Activated naive CD4-positive, alpha-beta T cell treated with anti-CD3 and anti-CD28 coated beads for 36 hours (primary cell): ENCODE measurements around the gene CCDC184. TPM values are rescaled to one million over a fixed set of nuclear protein-coding genes. Genes with fewer than 3 reads are reported as not detected.
"Not testable (repeated sequence)": the region's sequence is repeated elsewhere in the genome, so short reads cannot be mapped to it uniquely, and the experiment has no call there.

Experiments
- CTCF ChIA-PET: fragments of 350-600 bp; sonication (Branson Sonifier 250); formaldehyde crosslinking; loops from one replicate; lab custom pipeline; 2021; ENCODE audit warnings: antibody characterized with exemption; lab: Charles Lee
- DNase-seq: peaks from one replicate; pipeline ENCODE4 v3.0.0-alpha.2; 2020
- H3K27ac Mint-ChIP-seq: one replicate; pipeline ENCODE4 v1.8.0; 2021; ENCODE audit warnings: mild to moderate bottlenecking, mixed read lengths
- H3K27me3 Mint-ChIP-seq: one replicate; pipeline ENCODE4 v1.8.0; 2021; ENCODE audit warnings: low read depth, mixed read lengths
- H3K36me3 Mint-ChIP-seq: one replicate; pipeline ENCODE4 v1.8.0; 2021; ENCODE audit warnings: low read depth, mixed read lengths
- H3K4me1 Mint-ChIP-seq: one replicate; pipeline ENCODE4 v1.8.0; 2021; ENCODE audit warnings: low read depth, mixed read lengths
- H3K4me3 Mint-ChIP-seq: one replicate; pipeline ENCODE4 v1.8.0; 2021; ENCODE audit warnings: mild to moderate bottlenecking, moderate library complexity, mixed read lengths
- H3K9me3 Mint-ChIP-seq: one replicate; pipeline ENCODE4 v1.8.0; 2021; ENCODE audit warnings: mixed read lengths
- intact Hi-C: fragments of 100-400 bp; cut with micrococcal nuclease; formaldehyde crosslinking; loops from one replicate; pipeline ENCODE4 v1.15.1; 2023
- total RNA-seq, 2 experiments: library from RNA; stranded (reverse); gene quantifications; one replicate each; pipeline ENCODE4 v1.2.3, GENCODE V29; 2021

Gene CCDC184
- total RNA-seq: under 1 TPM in 1 of 2 experiments, not detected in 1; 0.14 TPM

DNA sequence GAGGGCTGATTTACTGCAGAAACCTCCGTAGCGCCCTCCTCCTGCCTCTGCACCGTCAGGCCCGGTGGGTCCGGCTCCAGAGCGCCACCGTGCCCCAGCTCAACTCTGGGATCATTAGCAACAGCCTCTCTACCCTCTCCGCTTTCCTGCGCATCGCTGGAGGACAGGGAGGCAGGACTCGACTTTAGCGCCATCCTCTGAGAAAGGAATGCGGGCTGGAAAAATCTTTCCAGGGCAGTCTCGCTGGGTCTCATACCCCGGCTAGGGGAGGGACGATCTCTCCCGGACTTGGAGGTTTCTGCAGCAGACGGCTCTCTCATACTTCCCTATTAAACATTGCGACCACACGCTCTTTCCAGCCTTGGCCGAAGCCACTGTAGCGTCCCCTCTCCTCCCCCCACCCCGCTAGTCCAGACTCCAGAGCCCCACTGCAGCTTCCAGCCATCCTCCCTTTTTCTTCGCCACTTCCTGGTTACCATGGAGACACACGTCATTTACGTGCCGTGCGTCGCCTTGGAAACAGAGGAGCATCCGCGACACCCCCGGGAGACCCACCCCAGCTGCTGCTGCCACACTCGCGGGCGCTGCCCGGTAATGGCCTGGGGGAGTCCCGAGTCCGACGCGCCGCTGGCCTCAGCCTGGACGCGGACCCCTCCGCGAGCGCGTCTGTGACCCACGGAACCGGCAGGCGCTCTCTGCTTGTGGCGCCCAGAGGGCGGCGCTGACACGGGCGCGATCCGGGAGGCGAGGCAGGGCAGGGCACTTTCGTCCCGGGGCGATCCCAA lies at the start of gene CCDC184:
TSS of gene CCDC184 (plus strand) at position 554 of the 785 bp plus-strand sequence. CDS start 479 bp downstream, outside the sequence.
- peak; percentile 70 for DNase-seq
- H3K9me3 Mint-ChIP-seq: no peaks in the 10 kb centered on the region
- no peaks in the 10 kb centered on the region for H3K36me3 Mint-ChIP-seq
- H3K4me1 Mint-ChIP-seq: peaks cover 12% of the 10 kb centered on the region
- no peak within 1 kb of the TSS for H3K27ac Mint-ChIP-seq
- CTCF ChIA-PET: interaction anchor here (0.5 to 1.5 kb wide), 17 partner anchors 12 to 962 kb away, joined by 3 to 13 read pairs (median 4); partner anchors contain the start of gene ASB8
- intact Hi-C loops: loop anchor here (1.0 to 5.0 kb wide), 5 partner anchors 15 to 434 kb away; partner anchors contain the start of genes ASB8 and TMEM106C
- H3K27me3 Mint-ChIP-seq: peaks cover 15% of the 10 kb centered on the region
- H3K4me3 Mint-ChIP-seq: peak within 1 kb of the TSS; percentile 88

DNA sequence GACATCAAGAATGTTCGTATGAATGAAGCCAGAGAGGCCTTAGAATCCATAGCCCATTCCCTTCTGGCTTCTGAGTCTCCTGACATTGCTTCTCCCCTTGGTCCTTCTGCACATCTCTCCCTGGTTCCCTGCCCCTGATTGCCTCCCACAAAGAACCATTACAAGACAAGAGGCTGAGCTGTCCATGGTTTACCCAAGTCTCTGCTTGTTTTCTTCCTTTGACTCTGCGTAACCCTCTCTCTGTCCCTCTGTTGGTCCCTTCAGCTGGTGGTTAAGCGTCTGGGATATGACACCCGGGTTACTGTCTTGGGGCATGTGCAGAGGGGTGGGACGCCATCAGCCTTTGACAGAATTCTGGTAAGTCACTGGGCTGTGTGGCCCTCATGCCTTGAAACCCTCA lies 48.4 kb upstream of the CCDC184 start:
- CTCF ChIA-PET: no interaction called here
- no peak for DNase-seq
- H3K27ac Mint-ChIP-seq: no peak overlapping the region
- intact Hi-C loops: no loop called here
- no peaks in the 10 kb centered on the region for H3K9me3 Mint-ChIP-seq
- H3K36me3 Mint-ChIP-seq: peaks cover 43% of the 10 kb centered on the region
- no peaks in the 10 kb centered on the region for H3K4me1 Mint-ChIP-seq
- no peaks in the 10 kb centered on the region for H3K27me3 Mint-ChIP-seq
- no peak overlapping the region for H3K4me3 Mint-ChIP-seq

DNA sequence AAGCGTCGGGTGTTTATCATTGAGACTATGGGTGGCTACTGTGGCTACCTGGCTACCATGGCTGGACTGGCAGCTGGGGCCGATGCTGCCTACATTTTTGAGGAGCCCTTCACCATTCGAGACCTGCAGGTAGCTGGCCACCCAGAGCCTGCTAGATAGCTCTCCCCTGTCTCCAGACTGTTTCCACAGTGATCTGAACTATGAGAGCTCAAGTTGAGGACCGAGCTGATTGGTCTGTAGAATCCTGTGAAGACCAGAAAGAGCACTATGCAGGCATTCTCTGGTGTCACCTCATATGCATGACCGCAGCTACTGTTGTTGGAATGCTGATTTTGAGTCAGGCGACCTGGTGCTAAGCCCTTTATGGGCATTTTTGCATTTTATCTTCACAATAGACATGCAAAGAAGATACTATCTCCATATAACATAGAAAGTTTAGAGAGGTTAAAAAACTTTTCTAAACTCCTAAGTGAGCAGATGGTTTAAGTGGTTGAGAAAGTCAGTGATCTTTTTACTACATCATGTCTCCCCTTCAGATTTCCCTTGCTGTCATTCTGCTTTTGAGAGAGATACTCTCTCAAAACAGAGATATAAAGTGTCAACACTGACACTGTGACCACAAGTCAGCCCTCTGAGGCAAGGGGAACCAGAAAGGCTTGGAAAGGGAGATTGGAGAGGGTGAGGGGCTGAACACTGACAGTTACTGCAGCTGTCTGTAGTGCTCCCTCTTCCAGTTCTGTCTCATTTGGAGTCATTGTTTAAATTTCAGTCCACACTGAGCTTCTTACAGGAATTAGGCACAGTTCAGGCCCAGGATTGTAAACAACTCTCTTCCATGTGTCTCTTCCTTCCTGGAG lies 40.4 kb upstream of the CCDC184 start:
- H3K36me3 Mint-ChIP-seq: peaks cover 22% of the 10 kb centered on the region
- no peak overlapping the region for H3K27ac Mint-ChIP-seq

DNA sequence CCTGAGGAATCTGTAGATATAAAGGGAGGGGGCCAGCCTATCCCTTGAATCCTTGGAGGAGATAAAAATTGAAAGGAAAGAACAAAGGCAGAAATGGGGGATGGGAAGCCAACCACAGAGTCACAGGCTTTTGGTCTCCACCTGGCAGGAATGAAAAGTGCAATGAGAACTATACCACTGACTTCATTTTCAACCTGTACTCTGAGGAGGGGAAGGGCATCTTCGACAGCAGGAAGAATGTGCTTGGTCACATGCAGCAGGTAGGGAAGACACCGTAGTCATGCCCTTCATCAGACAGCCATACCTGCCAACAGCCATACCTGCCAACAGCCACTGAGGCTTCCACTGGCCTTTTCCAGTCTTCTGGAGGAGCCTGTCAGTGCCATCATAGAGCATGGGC lies 39.5 kb upstream of the CCDC184 start:
- Mint-ChIP-seq H3K27ac (no peak overlapping the region), H3K4me3 (no peak overlapping the region), H3K27me3 (no peaks in the 10 kb centered on the region), H3K36me3 (peaks cover 23% of the 10 kb centered on the region), H3K4me1 (no peaks in the 10 kb centered on the region), H3K9me3 (no peaks in the 10 kb centered on the region)
- no peak for DNase-seq
- intact Hi-C loops: no loop called here
- CTCF ChIA-PET: no interaction called here

More for the DNA sequence above, 40.4 kb upstream of the CCDC184 start:
- DNase-seq: no peak
- Mint-ChIP-seq H3K4me3 (no peak overlapping the region), H3K27me3 (no peaks in the 10 kb centered on the region), H3K4me1 (no peaks in the 10 kb centered on the region), H3K9me3 (no peaks in the 10 kb centered on the region)
- intact Hi-C loops: no loop called here
- CTCF ChIA-PET: no interaction called here

DNA sequence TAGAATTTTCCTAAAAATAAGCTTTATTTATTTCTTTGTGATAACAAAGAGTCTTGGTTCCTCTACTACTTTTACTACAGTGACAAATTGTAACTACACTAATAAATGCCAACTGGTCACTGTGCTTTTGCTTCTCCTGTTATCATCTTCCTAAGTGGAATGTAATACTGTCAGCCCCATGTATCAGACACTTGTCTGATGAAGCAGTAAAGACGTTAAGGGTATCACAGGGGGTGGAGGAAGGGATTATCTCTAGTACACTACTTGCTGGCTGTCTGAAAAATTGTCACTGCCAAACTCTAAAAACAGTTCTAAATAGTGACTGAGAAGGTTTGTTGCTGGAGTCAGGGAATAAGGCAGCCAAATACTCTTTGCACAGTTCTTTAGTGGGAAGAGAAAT lies 37.5 kb upstream of the CCDC184 start:
- no peak overlapping the region for H3K4me3 Mint-ChIP-seq
- CTCF ChIA-PET: interaction anchor here (0.6 to 0.8 kb wide), 2 partner anchors 47 to 476 kb away, joined by 3 read pairs; no protein-coding TSS in a partner anchor
- intact Hi-C loops: no loop called here
- H3K9me3 Mint-ChIP-seq: no peaks in the 10 kb centered on the region
- no peak overlapping the region for H3K27ac Mint-ChIP-seq
- no peak for DNase-seq
- peaks cover 16% of the 10 kb centered on the region for H3K36me3 Mint-ChIP-seq
- H3K27me3 Mint-ChIP-seq: no peaks in the 10 kb centered on the region
- H3K4me1 Mint-ChIP-seq: no peaks in the 10 kb centered on the region

DNA sequence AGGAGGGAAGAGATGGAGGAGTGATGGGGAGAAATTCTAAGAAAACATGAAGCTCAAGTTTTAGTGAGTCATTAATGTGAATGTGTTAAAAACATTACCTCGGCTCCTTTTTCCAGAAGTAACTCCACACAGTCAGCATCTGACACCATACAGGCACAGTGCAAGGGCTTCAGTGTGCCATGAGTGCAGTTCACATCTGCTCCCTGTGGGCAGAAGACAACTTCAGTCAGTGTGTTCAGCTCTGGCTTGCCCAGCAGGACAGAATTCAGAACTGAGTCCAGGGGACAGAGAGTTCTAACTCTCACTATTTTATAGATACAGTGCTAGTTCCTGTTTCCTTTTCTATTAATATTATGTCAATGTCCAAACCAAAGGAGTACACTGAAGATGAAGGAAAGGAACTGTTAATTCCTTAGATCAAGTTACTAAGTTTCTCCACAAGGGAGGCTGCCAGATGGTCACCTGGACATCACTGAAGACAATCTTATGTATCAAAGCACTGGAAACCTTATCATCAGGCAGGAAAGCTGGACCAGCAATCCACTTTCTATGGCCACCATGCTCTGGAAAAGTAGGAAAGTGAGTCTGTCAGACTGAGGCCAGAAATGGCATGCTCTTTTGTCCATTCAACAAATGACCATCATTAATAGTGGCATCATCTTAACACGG lies 32.2 kb upstream of the CCDC184 start:
- H3K36me3 Mint-ChIP-seq: peaks cover 11% of the 10 kb centered on the region
- peak overlapping the region; percentile 47 for H3K27ac Mint-ChIP-seq
- intact Hi-C loops: no loop called here
- no peaks in the 10 kb centered on the region for H3K27me3 Mint-ChIP-seq
- peaks cover 23% of the 10 kb centered on the region for H3K4me1 Mint-ChIP-seq
- no peak overlapping the region for H3K4me3 Mint-ChIP-seq
- H3K9me3 Mint-ChIP-seq: no peaks in the 10 kb centered on the region
- DNase-seq: no peak
- CTCF ChIA-PET: interaction anchor here (0.8 to 1.1 kb wide), 2 partner anchors 8 to 38 kb away, joined by 3 read pairs; no protein-coding TSS in a partner anchor

DNA sequence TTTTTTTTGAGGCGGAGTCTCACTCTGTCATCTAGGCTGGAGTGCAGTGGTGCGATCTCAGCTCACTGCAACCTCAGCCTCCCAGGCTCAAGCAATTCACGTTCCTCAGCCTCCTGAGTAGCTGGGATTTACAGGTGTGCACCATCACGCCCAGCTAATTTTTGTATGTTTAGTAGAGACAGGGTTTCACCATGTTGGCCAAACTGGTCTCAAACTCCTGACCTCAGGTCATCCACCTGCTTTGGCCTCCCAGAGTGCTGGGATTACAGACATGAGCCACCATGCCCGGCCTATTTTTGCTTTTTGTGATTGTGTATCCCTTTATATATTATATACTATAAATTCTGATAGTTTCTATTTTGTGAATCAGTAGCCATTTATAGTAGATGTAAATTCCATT lies 27.7 kb upstream of the CCDC184 start:
- H3K4me3 Mint-ChIP-seq: peak overlapping the region; percentile 93
- not testable (repeated sequence) for H3K27me3 Mint-ChIP-seq, H3K27ac Mint-ChIP-seq

DNA sequence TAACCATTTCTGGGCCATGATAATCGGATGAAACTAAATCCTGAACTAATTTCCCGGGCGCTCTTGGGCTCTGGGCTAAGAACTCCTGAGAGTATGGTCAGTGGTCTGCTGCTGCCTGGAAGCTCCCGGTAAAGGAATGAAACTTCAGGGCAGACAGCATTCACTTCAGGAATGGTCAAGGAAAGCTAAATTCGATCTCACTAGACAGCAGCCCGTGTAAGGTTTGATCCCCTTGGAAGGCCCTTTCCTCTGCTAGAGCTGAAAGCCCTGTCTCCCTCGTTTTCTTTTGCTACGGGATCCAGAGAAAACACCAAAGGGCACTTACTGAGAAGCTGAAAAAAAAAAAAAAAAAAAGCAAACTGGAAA lies 26.8 kb upstream of the CCDC184 start:
- peaks cover 53% of the 10 kb centered on the region for H3K4me1 Mint-ChIP-seq
- no peaks in the 10 kb centered on the region for H3K9me3 Mint-ChIP-seq
- H3K4me3 Mint-ChIP-seq: peak overlapping the region; percentile 93
- CTCF ChIA-PET: interaction anchor here (0.7 to 2.2 kb wide), 3 partner anchors 9 to 311 kb away, joined by 3 to 7 read pairs (median 6); no protein-coding TSS in a partner anchor
- H3K27ac Mint-ChIP-seq: peak overlapping the region; percentile 96
- intact Hi-C loops: loop anchor here (1.0 to 2.0 kb wide), 10 partner anchors 26 to 560 kb away; partner anchors contain the start of genes CCDC184, CCNT1, PFKM and SENP1
- no peak for DNase-seq
- H3K27me3 Mint-ChIP-seq: no peaks in the 10 kb centered on the region
- H3K36me3 Mint-ChIP-seq: peaks cover 5% of the 10 kb centered on the region

More for the DNA sequence above, 27.7 kb upstream of the CCDC184 start:
- not testable (repeated sequence) for H3K9me3 Mint-ChIP-seq, H3K36me3 Mint-ChIP-seq, DNase-seq
- CTCF ChIA-PET: interaction anchor here (0.9 kb wide), 1 partner anchor 33 kb away, joined by 3 read pairs; no protein-coding TSS in a partner anchor
- intact Hi-C loops: loop anchor here (2.0 kb wide), 1 partner anchor 27 kb away; the partner anchor contains the start of gene CCDC184
- H3K4me1 Mint-ChIP-seq: peaks cover 50% of the 10 kb centered on the region

DNA sequence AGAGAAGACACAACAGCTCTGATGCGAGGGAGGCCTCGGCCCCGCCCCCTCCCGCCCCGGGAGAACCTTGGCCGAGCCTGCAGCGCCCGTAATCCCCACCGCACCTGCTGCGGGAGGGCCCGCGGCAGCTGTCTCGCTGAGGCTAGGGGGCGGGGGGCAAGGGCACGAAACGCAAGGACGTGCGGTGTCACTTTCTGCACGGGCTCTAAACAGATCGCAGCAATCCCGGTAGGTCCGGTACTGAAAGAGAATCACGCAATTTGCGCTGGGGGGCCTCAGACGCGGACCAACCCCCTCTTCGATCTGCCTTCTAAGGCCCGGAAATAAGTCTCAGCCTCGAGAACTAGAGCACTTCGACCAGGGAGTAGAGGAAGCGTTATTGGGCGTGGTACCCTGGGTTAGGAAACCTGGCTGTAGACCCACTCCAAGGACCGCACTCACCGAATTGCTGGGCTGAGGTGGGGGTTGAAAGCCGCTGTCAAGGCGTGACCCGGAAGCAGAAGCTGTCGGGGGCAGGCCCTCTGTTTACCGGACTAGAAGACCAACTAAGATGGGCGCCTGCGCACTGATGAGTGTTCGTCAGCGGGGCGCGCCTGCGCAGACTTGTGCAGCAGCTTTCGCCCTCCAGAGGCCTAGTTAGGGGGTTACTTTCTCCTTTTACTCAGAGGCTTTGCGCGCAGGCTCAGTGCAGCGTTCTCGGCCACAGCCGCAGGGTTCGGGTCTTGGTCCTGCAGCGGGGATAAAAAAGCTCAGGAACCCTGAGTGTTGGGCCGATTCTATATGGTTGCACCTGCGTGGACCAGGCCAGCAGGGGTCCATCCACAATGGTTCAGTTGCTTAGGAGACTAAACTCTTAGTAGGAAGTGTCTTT lies 26.2 kb upstream of the CCDC184 start, which contains the start of gene ASB8:
TSS of gene ASB8 (minus strand) at position 498 of the 871 bp plus-strand sequence. CDS start 4,019 bp downstream, outside the sequence.
- Mint-ChIP-seq H3K9me3 (no peaks in the 10 kb centered on the region), H3K36me3 (peaks cover 2% of the 10 kb centered on the region), H3K4me3 (peak within 1 kb of the TSS; percentile 93), H3K27me3 (no peaks in the 10 kb centered on the region), H3K4me1 (peaks cover 47% of the 10 kb centered on the region), H3K27ac (peak within 1 kb of the TSS; percentile 96)
- peak; percentile 100 for DNase-seq
- CTCF ChIA-PET: interaction anchor here (0.7 to 2.2 kb wide), 10 partner anchors 9 to 414 kb away, joined by 3 to 7 read pairs (median 4); no protein-coding TSS in a partner anchor
- intact Hi-C loops: loop anchor here (1.0 to 2.0 kb wide), 10 partner anchors 26 to 559 kb away; partner anchors contain the start of genes CCDC184, CCNT1, PFKM and SENP1

DNA sequence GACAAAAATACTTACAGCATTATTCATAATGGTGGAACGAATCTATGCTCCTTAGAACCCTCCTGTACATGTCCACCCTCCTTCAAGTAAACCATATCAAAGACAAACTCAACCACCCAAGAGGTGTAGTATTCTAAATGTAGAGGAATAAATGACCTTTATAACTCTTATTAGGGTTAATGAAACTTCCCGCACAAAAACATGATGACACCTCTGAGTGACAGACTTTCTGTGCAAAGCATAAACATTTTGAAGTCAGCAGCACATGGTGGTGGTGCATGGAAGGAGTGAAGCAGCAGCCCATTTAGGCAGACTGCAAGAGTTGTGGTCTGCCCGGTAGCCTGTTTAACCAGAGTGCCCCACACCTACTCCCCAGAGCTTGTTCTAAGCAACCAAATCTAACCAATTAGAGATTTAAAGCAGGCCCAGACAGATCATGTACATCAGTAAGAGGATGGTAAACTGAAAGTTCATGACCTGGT lies 25.5 kb upstream of the CCDC184 start:
- Mint-ChIP-seq H3K27ac (peak overlapping the region; percentile 96), H3K4me1 (peaks cover 44% of the 10 kb centered on the region), H3K4me3 (peak overlapping the region; percentile 93), H3K36me3 (peaks cover 2% of the 10 kb centered on the region), H3K9me3 (no peaks in the 10 kb centered on the region), H3K27me3 (no peaks in the 10 kb centered on the region)
- CTCF ChIA-PET: interaction anchor here (0.9 to 2.2 kb wide), 9 partner anchors 8 to 415 kb away, joined by 3 to 7 read pairs (median 5); no protein-coding TSS in a partner anchor
- peak; percentile 27 for DNase-seq
- intact Hi-C loops: loop anchor here (1.0 to 2.0 kb wide), 10 partner anchors 25 to 558 kb away; partner anchors contain the start of genes CCDC184, CCNT1, PFKM and SENP1
